Measurements from ENCODE around the gene SAFB.
A peak's percentile ranks its signal among the peaks of the same experiment; 100 is the strongest.

Gene SAFB

DNA sequence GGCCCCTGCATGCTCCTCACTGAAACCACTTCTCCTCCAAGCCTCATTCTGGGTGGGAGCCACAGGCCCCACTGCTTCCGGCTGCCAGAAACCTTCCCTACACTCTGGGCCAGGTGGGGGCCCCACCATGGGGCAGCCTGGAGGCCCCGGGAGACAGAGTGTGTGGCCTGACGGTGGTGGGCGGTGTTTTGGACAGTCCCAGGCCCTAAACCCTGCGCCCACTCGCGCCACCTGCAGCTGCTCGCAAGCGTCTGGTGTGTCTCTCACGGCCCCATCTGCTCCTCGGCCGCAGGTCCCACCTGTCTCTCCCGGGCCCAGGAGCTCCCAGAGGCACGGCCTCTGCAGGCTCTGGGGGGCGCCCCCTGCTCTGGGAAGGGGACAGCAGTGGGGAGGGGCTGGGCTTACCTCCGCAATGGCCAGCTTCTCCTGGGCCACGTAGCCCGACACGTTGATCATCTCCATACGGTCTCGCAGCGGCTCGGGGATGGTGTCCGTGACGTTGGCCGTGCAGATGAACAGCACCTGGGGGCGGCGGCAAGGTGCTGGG lies 72.8 kb downstream of the SAFB start:
- TF ChIP-seq TOX (CRISPR knock-in tag; IDR thresholded peaks at IDR 0.05; ENCODE audit: borderline replicate concordance) (no peak), BACH2 (CRISPR knock-in tag; IDR thresholded peaks at IDR 0.05; ENCODE audit: borderline replicate concordance) (no peak), ISL1 (CRISPR knock-in tag; IDR thresholded peaks at IDR 0.05) (no peak), CSDC2 (CRISPR knock-in tag; IDR thresholded peaks at IDR 0.05) (no peak), ZC3H10 (CRISPR knock-in tag; IDR thresholded peaks at IDR 0.05) (no peak), OSR1 (CRISPR knock-in tag; IDR thresholded peaks at IDR 0.05) (no peak), ESRRG (CRISPR knock-in tag; IDR thresholded peaks at IDR 0.05) (no peak)
- TF ChIP-seq, protein P1, sequence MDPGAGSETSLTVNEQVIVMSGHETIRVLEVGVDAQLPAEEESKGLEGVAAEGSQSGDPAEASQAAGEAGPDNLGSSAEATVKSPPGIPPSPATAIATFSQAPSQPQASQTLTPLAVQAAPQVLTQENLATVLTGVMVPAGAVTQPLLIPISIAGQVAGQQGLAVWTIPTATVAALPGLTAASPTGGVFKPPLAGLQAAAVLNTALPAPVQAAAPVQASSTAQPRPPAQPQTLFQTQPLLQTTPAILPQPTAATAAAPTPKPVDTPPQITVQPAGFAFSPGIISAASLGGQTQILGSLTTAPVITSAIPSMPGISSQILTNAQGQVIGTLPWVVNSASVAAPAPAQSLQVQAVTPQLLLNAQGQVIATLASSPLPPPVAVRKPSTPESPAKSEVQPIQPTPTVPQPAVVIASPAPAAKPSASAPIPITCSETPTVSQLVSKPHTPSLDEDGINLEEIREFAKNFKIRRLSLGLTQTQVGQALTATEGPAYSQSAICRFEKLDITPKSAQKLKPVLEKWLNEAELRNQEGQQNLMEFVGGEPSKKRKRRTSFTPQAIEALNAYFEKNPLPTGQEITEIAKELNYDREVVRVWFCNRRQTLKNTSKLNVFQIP (CRISPR knock-in tag; IDR thresholded peaks at IDR 0.05; ENCODE audit: borderline replicate concordance, low read depth) = no peak
- no peak for ATAC-seq

DNA sequence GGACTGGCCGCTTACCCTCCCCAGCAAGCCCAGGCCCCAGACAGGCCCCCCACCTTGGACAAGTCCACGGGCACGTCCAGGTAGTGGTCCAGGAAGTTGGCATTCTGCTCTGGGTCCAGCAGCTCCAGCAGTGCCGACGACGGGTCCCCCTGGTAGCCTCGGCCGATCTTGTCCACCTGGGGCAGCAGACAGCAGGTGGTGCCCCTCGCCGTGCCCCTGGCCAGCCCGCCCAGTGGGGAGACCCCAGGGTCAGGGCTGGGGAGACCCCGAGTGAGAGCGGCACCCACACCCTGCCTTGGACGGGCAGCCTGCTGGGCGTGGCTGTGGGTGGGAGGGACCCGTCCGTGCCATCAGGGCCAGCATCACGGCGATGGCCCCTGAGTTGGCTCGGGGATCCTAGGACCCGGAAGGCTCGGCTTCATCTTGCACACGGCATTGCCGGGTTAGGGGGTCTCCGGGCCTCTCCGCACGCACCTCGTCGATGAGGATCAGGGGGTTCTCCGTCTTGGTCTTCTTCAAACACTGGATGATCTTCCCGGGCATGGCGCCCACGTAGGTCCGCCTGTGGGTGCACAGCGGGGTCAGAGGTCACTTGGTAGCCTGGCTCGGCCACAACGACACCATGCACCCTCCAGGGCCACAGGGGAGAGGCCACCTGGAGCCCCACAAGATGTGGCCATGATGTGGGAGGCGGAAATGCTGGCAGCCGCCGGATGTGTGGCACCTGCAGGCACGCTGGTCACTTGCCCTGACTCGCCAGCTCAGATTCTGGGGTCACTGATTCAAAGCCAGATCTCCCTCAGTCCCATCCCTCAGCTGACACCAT lies 73.5 kb downstream of the SAFB start:
- no peak for ATAC-seq
- TF ChIP-seq ZNF565 (CRISPR knock-in tag; conservative IDR thresholded peaks at IDR 0.05; ENCODE audit: low read depth) = no peak
- no peak for TF ChIP-seq ZNF70 (CRISPR knock-in tag; IDR thresholded peaks at IDR 0.05)
- TF ChIP-seq, protein P2, sequence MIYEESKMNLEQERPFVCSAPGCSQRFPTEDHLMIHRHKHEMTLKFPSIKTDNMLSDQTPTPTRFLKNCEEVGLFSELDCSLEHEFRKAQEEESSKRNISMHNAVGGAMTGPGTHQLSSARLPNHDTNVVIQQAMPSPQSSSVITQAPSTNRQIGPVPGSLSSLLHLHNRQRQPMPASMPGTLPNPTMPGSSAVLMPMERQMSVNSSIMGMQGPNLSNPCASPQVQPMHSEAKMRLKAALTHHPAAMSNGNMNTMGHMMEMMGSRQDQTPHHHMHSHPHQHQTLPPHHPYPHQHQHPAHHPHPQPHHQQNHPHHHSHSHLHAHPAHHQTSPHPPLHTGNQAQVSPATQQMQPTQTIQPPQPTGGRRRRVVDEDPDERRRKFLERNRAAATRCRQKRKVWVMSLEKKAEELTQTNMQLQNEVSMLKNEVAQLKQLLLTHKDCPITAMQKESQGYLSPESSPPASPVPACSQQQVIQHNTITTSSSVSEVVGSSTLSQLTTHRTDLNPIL (CRISPR knock-in tag; IDR thresholded peaks at IDR 0.05; ENCODE audit: low read depth) = no peak

DNA sequence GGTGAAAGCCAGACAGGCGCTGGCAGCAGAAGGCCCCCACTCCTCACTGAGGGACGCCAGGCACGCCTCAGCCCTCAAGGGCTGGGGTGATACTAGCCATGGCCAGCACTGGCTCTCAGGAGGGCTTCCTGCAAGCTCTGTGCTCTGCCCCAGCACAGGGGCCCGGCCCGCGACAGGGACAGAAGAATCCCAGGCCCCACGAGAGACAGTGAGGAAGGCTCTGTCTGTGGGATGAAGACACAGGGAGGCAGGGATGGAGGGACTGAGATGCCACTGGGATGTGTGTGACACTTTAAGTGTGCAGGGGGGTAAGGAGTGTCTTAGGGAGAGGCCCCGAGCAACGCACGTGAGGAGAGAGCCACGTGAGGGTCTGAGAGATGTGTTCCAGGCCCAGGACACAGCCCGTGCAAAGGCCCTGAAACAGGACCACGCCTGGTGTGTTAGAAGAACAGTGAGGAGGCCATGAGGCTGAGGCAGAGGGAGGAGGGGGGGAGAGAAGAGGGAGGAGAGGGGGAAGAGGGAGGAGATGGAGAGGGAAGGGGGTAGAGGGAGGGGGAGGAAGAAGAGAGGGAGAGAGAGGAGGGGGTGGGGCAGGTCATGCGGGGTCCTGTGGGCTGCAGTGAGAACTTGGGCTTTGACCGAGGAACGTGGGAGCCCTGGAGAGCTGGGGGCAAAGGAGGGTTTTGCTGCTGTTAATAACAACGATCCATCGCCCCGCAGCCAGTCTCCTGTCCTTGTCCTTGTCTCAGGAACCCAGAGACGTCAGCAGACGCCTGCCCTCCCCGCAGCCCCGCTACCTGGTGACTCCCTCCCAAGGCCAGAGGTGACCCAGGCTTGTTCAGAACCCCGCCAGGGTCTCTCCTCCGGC lies 74.4 kb downstream of the SAFB start:
- TF ChIP-seq ZNF70 (CRISPR knock-in tag; IDR thresholded peaks at IDR 0.05) = no peak
- TF ChIP-seq, protein P3, sequence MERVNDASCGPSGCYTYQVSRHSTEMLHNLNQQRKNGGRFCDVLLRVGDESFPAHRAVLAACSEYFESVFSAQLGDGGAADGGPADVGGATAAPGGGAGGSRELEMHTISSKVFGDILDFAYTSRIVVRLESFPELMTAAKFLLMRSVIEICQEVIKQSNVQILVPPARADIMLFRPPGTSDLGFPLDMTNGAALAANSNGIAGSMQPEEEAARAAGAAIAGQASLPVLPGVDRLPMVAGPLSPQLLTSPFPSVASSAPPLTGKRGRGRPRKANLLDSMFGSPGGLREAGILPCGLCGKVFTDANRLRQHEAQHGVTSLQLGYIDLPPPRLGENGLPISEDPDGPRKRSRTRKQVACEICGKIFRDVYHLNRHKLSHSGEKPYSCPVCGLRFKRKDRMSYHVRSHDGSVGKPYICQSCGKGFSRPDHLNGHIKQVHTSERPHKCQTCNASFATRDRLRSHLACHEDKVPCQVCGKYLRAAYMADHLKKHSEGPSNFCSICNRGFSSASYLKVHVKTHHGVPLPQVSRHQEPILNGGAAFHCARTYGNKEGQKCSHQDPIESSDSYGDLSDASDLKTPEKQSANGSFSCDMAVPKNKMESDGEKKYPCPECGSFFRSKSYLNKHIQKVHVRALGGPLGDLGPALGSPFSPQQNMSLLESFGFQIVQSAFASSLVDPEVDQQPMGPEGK (CRISPR knock-in tag; IDR thresholded peaks at IDR 0.05; ENCODE audit: borderline replicate concordance) = 0 out of 2 replicates have a peak, but pooled peaks have one; percentile 25
- no peak for ATAC-seq

DNA sequence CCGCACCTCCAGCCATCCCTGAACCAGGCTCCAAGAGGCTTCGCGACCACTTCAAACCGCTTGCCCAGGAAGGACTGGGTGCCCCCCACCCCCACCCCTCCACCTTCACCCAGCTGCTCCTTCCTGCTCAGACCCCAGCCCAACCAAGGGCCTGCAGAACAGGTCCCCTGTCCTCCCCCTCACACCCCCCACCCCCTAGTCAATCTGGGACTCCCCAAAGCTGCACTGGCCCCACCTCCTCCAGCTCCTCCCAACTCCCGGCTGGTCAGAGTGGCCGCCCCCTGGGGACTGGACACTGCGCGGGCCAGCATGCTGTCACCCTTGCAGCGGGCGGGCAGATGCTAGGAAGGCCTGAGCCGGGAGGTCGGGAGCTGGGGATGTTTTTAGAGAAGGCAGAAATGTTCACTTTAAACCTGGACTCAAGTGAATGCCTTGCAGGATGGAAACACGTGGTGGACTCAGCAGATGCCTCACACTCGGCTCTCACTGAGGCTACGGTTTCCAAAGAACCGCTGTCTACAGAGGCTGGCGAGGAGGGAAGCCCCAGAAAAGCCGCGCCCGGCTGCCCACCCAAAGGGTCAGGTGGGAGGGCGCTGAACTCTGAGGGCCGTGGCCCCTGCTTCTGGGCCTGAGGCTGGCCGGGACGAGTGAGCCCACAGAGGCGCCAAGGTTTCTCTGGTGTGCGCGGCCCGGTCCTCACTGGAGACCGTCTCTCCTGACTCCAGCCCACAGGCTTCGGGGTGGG lies 75.2 kb downstream of the SAFB start:
- peak; percentile 7 for ATAC-seq
- TF ChIP-seq, protein P3 (CRISPR knock-in tag; IDR thresholded peaks at IDR 0.05; ENCODE audit: borderline replicate concordance) = 0 out of 2 replicates have a peak, but pooled peaks have one; percentile 0
- TF ChIP-seq ZFP30 (CRISPR knock-in tag; IDR thresholded peaks at IDR 0.05) = no peak
- TF ChIP-seq TOX (CRISPR knock-in tag; IDR thresholded peaks at IDR 0.05; ENCODE audit: borderline replicate concordance) = no peak

DNA sequence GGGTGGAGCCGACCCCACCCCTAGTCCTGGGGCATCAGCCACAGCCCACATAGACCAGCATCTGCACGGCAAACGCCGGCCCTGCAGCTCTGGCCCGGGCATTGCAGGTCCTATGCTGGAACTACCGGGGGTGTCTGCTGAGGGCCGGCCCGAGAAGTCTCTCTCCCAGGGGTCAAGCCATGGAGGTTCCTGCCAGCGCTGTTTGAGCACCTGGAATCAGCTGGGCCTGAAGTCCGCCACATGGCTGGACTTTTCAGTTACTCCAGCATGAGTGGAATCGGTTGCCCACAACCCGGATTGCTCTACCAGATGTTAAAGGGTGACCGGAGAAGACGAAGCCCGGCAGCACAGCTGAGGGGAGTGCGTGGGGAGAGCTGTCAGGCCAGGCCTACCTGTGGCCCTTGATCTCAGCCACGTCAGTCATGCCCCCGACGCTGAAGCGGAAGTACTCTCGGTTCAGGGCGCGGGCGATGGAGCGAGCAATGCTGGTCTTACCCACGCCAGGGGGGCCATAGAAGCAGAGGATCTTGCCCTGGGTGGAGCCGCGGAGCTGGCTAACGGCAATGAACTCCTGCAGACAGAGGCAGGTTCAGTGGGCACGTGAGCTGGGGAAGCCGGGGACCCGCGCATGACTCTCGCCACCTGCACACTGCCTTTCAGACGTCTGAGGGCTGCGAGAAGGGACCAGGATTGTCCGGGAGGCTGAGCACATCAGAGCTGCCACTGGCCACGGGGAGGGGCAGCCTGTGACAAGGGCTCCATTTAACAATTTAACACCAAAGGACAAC lies 75.9 kb downstream of the SAFB start:
- no peak for ATAC-seq
- TF ChIP-seq GLIS3 (CRISPR knock-in tag; IDR thresholded peaks at IDR 0.05) = no peak
- TF ChIP-seq, protein P4, sequence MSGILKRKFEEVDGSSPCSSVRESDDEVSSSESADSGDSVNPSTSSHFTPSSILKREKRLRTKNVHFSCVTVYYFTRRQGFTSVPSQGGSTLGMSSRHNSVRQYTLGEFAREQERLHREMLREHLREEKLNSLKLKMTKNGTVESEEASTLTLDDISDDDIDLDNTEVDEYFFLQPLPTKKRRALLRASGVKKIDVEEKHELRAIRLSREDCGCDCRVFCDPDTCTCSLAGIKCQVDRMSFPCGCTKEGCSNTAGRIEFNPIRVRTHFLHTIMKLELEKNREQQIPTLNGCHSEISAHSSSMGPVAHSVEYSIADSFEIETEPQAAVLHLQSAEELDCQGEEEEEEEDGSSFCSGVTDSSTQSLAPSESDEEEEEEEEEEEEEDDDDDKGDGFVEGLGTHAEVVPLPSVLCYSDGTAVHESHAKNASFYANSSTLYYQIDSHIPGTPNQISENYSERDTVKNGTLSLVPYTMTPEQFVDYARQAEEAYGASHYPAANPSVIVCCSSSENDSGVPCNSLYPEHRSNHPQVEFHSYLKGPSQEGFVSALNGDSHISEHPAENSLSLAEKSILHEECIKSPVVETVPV (CRISPR knock-in tag; IDR thresholded peaks at IDR 0.05) = no peak
- TF ChIP-seq, protein P3 (CRISPR knock-in tag; IDR thresholded peaks at IDR 0.05; ENCODE audit: borderline replicate concordance) = no peak
- no peak for TF ChIP-seq ZNF70 (CRISPR knock-in tag; IDR thresholded peaks at IDR 0.05)
- no peak for TF ChIP-seq ZNF565 (CRISPR knock-in tag; conservative IDR thresholded peaks at IDR 0.05; ENCODE audit: low read depth)
- TF ChIP-seq PPARA (CRISPR knock-in tag; IDR thresholded peaks at IDR 0.05; ENCODE audit: borderline replicate concordance) = no peak
- TF ChIP-seq, protein P2 (CRISPR knock-in tag; IDR thresholded peaks at IDR 0.05; ENCODE audit: low read depth) = no peak
- TF ChIP-seq ZFP30 (CRISPR knock-in tag; IDR thresholded peaks at IDR 0.05) = no peak
